NB4 (cell line): ENCODE results near the gene GRID1.

Experiments
- POLR2A ChIP-seq: IDR thresholded peaks from 2 replicates; pipeline ENCODE4 v1.6.1; 2011; ENCODE audit warnings: mild to moderate bottlenecking; ENCODE audit not compliant: insufficient read length; ENCODE audit errors: extremely low read depth
- TF ChIP-seq, protein P1 (sequence below): IDR thresholded peaks from one replicate; pipeline ENCODE4 v1.5.1; 2012; ENCODE audit warnings: low read depth, low read length
- TF ChIP-seq, protein P2 (sequence below): IDR thresholded peaks from 2 replicates; pipeline ENCODE4 v1.6.1; 2011; ENCODE audit warnings: low read depth, low read length

DNA sequence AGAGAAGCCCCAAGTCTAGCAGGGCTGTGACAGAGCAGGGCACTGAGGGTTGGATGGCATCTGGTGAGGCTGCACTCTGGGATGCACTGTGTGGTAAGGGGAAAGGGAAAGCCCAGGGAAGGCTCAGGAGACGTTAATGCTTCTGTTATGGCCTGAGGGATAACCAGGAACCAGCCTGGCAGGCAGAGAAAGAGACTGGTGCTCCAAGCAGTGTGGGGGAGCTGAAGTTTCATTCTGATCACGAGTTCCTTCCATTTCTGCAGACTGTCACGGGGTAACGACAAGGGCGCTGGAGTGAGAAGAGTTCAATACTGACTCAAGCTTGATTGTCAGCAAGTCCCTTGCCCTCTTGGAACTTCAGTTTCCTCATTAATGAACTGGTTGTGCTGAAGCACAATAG is 730.9 kb downstream of the GRID1 start:
- TF ChIP-seq, protein P1, sequence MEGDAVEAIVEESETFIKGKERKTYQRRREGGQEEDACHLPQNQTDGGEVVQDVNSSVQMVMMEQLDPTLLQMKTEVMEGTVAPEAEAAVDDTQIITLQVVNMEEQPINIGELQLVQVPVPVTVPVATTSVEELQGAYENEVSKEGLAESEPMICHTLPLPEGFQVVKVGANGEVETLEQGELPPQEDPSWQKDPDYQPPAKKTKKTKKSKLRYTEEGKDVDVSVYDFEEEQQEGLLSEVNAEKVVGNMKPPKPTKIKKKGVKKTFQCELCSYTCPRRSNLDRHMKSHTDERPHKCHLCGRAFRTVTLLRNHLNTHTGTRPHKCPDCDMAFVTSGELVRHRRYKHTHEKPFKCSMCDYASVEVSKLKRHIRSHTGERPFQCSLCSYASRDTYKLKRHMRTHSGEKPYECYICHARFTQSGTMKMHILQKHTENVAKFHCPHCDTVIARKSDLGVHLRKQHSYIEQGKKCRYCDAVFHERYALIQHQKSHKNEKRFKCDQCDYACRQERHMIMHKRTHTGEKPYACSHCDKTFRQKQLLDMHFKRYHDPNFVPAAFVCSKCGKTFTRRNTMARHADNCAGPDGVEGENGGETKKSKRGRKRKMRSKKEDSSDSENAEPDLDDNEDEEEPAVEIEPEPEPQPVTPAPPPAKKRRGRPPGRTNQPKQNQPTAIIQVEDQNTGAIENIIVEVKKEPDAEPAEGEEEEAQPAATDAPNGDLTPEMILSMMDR: no peak
- TF ChIP-seq, protein P2, sequence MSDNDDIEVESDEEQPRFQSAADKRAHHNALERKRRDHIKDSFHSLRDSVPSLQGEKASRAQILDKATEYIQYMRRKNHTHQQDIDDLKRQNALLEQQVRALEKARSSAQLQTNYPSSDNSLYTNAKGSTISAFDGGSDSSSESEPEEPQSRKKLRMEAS: no peak
- TF ChIP-seq POLR2A: no peak
